Measurements from ENCODE around the gene CTDNEP1. TPM values are rescaled to one million over a fixed set of nuclear protein-coding genes. Genes with fewer than 3 reads are reported as not detected.

The CTDNEP1 gene
- total RNA-seq, 1 experiment from 2014 or later = 132 TPM

GRCh38 chr17:7237761-7238419 is 13.6 kb downstream of the CTDNEP1 start:
- Histone ChIP-seq H3K4me1 (ENCODE audit: control insufficient read depth, insufficient read depth, low read length) (peaks cover 41% of the 10 kb centered on the region), H3K36me3 (ENCODE audit: control insufficient read depth, insufficient read depth, low read length) (peaks cover 7% of the 10 kb centered on the region), H3K9me3 (ENCODE audit: control insufficient read depth, insufficient read depth, low read depth, low read length) (no peaks in the 10 kb centered on the region), H3K27ac (ENCODE audit: low read length) (peak overlapping the region; percentile 88), H3K4me3 (ENCODE audit: low read depth in 2 of 2, low read length in 2 of 2) (peak overlapping the region; percentile 79 to 83), H3K27me3 (ENCODE audit: control insufficient read depth, insufficient read depth, low read length) (no peaks in the 10 kb centered on the region)
- peak; percentile 55; the same call in 1 of the 2 replicates for TF ChIP-seq SIN3A (IDR thresholded peaks at IDR 0.05; ENCODE audit: borderline replicate concordance, insufficient read depth, low read depth, low read length)
- no peak for TF ChIP-seq CTCF (IDR thresholded peaks at IDR 0.05)
- peak; percentile 61; the same call in 1 of the 2 replicates for TF ChIP-seq POLR2AphosphoS5 (IDR thresholded peaks at IDR 0.05; ENCODE audit: low read depth, low read length)
- no peak for TF ChIP-seq TCF7L2 (IDR thresholded peaks at IDR 0.05; ENCODE audit: low read depth, low read length)
- no peak for TF ChIP-seq REST (IDR thresholded peaks at IDR 0.05; ENCODE audit: insufficient read depth in 1 of 2, low read depth in 2 of 2, low read length in 1 of 2)
- BruUV-seq (replicated peaks) = no TSS peak
- ChIA-PET CTCF (interaction anchor here (0.6 to 1.3 kb wide), 2 partner anchors 16 to 17 kb away, joined by 3 to 4 read pairs; no protein-coding TSS in a partner anchor), POLR2A (no interaction called here)
- in situ Hi-C loops (cut with HindIII; ENCODE audit: low pct_unique_long_range_greater_than_20kb, low sequenced_read_pairs) (no loop called here), intact Hi-C loops (cut with micrococcal nuclease; ENCODE audit: unreplicated experiment) (no loop called here)
- ATAC-seq (peak; percentile 25), DNase-seq (ENCODE audit: low read depth, low spot score) (no peak)

GRCh38 chr17:7237266-7237760 is 14.2 kb downstream of the CTDNEP1 start:
- Histone ChIP-seq H3K9me3 (ENCODE audit: control insufficient read depth, insufficient read depth, low read depth, low read length) (no peaks in the 10 kb centered on the region), H3K4me3 (ENCODE audit: low read depth in 2 of 2, low read length in 2 of 2) (peak overlapping the region; percentile 79 to 83), H3K27ac (ENCODE audit: low read length) (peak overlapping the region; percentile 88), H3K36me3 (ENCODE audit: control insufficient read depth, insufficient read depth, low read length) (peaks cover 7% of the 10 kb centered on the region), H3K27me3 (ENCODE audit: control insufficient read depth, insufficient read depth, low read length) (no peaks in the 10 kb centered on the region), H3K4me1 (ENCODE audit: control insufficient read depth, insufficient read depth, low read length) (peaks cover 41% of the 10 kb centered on the region)
- ATAC-seq (no peak), DNase-seq (ENCODE audit: low read depth, low spot score) (no peak)
- POLR2A ChIA-PET = no interaction called here
- BruUV-seq (replicated peaks) = no TSS peak
- no peak for TF ChIP-seq REST (IDR thresholded peaks at IDR 0.05; ENCODE audit: insufficient read depth in 1 of 2, low read depth in 2 of 2, low read length in 1 of 2)
- no peak for TF ChIP-seq CTCF (IDR thresholded peaks at IDR 0.05)
- no peak for TF ChIP-seq SIN3A (IDR thresholded peaks at IDR 0.05; ENCODE audit: borderline replicate concordance, insufficient read depth, low read depth, low read length)
- TF ChIP-seq TCF7L2 (IDR thresholded peaks at IDR 0.05; ENCODE audit: low read depth, low read length) = no peak
- no peak for TF ChIP-seq POLR2AphosphoS5 (IDR thresholded peaks at IDR 0.05; ENCODE audit: low read depth, low read length)
- CTCF ChIA-PET = interaction anchor here (0.6 to 1.3 kb wide), 2 partner anchors 16 to 17 kb away, joined by 3 to 4 read pairs; no protein-coding TSS in a partner anchor
- in situ Hi-C loops (cut with HindIII; ENCODE audit: low pct_unique_long_range_greater_than_20kb, low sequenced_read_pairs) = no loop called here
- intact Hi-C loops (cut with micrococcal nuclease; ENCODE audit: unreplicated experiment) = no loop called here
